ENCODE results near the gene MRPL42. TPM values are rescaled to one million over a fixed set of nuclear protein-coding genes. Genes with fewer than 3 reads are reported as not detected.

The MRPL42 gene
- total and polyA plus RNA-seq, 2 of the 4 experiments (the other 2 are of a cell fraction) = 64.2 to 90.7 TPM

- dilution Hi-C loops (cut with HindIII; ENCODE audit: low sequenced_read_pairs, unreplicated experiment) (no loop called here), intact Hi-C loops (cut with micrococcal nuclease) (no loop called here), in situ Hi-C loops (cut with MboI; ENCODE audit: low sequenced_read_pairs) (no loop called here)
- Histone ChIP-seq H4K8ac (ENCODE audit: low read depth in 2 of 2, low read length in 2 of 2) (no peak overlapping the region), H2AK5ac (ENCODE audit: low read depth, low read length) (no peak overlapping the region), H3K18ac (ENCODE audit: low read depth, low read length) (no peak overlapping the region), H2BK20ac (ENCODE audit: low read depth, low read length) (no peak overlapping the region), H4K5ac (ENCODE audit: low read depth, low read length) (no peak overlapping the region), H3K9me3 (ENCODE audit: control insufficient read depth, insufficient read depth, low read length) (no peaks in the 10 kb centered on the region), H4K20me1 (ENCODE audit: insufficient read depth, low read length) (no peaks in the 10 kb centered on the region), H2AFZ (replicated peaks; ENCODE audit: low read length, poor library complexity) (no peak overlapping the region), H3K4me1 (ENCODE audit: control insufficient read depth, insufficient read depth, low read length) (no peaks in the 10 kb centered on the region), H3K4me3 (ENCODE audit: insufficient read depth, low read depth, low read length) (no peak overlapping the region), H2AK9ac (replicated peaks; ENCODE audit: low read depth, low read length, poor library complexity) (no peak overlapping the region), H2BK120ac (ENCODE audit: low read depth, low read length) (no peak overlapping the region), H3K9ac (ENCODE audit: low read depth, low read length) (no peak overlapping the region), H3K4me2 (ENCODE audit: low read depth, low read length) (no peak overlapping the region), H3K14ac (replicated peaks; ENCODE audit: low read depth, low read length) (no peak overlapping the region), H3K79me1 (ENCODE audit: low read depth in 1 of 2, low read length in 2 of 2) (peaks cover 0 to 11% of the 10 kb centered on the region in 2 experiments; a peak in 2 of 4 replicates), H3K36me3 (ENCODE audit: control insufficient read depth, insufficient read depth, low read length) (peaks cover 2% of the 10 kb centered on the region; the same call in 1 of the 2 replicates), H3K27me3 (ENCODE audit: control insufficient read depth, insufficient read depth, low read length) (no peaks in the 10 kb centered on the region), H3K4ac (ENCODE audit: low read depth, low read length) (no peak overlapping the region), H2BK15ac (ENCODE audit: low read depth, low read length) (no peak overlapping the region), H2BK5ac (ENCODE audit: low read depth, low read length, poor library complexity, severe bottlenecking) (no peak overlapping the region), H3K23ac (ENCODE audit: low read depth, low read length) (no peak overlapping the region; the same call in 1 of the 2 replicates), H3K27ac (ENCODE audit: insufficient read depth, low read length) (no peak overlapping the region), H3K9me1 (ENCODE audit: insufficient read depth, low read length) (0 out of 2 replicates have a peak, but pooled peaks cover 5% of the 10 kb centered on the region), H3K56ac (ENCODE audit: extremely low read depth, insufficient read depth, low read length) (no peak overlapping the region), H4K91ac (ENCODE audit: insufficient read depth, low read depth, low read length) (no peak overlapping the region)
- WGBS, 2 experiments (ENCODE audit: extremely low coverage in 2 of 2, insufficient read length in 1 of 2) = no CpG with 5 or more reads among the region's 2 CpGs
- TF ChIP-seq POLR2A (IDR thresholded peaks at IDR 0.05; ENCODE audit: low read depth, low read length) = no peak
- TF ChIP-seq USF2 (IDR thresholded peaks at IDR 0.05; ENCODE audit: low read depth, low read length) = no peak
- no peak for TF ChIP-seq SMC3 (IDR thresholded peaks at IDR 0.05; ENCODE audit: low read depth, low read length)
- no peak for TF ChIP-seq FOS (IDR thresholded peaks at IDR 0.05; ENCODE audit: low read depth, low read length)
- no peak for TF ChIP-seq CTCF (conservative IDR thresholded peaks at IDR 0.05; ENCODE audit: low read depth, low read length)
- TF ChIP-seq NFE2L2 (IDR thresholded peaks at IDR 0.05; ENCODE audit: low read depth, low read length) = no peak
- TF ChIP-seq RCOR1 (IDR thresholded peaks at IDR 0.05; ENCODE audit: insufficient replicate concordance, low read length) = no peak
- TF ChIP-seq RFX5 (IDR thresholded peaks at IDR 0.05; ENCODE audit: low read depth, low read length) = no peak
- TF ChIP-seq MAZ (IDR thresholded peaks at IDR 0.05; ENCODE audit: borderline replicate concordance, low read depth, low read length) = no peak
- no peak for TF ChIP-seq ELK1 (IDR thresholded peaks at IDR 0.05; ENCODE audit: borderline replicate concordance, low read depth, low read length)
- no peak for TF ChIP-seq MXI1 (IDR thresholded peaks at IDR 0.05; ENCODE audit: borderline replicate concordance, low read depth, low read length)
- no peak for TF ChIP-seq MAFK (IDR thresholded peaks at IDR 0.05; ENCODE audit: low read depth, low read length)
- CTCF ChIA-PET = no interaction called here
- ATAC-seq (ENCODE audit: low read depth) (no peak), DNase-seq (no peak)
- BruUV-seq (replicated peaks) = no TSS peak
- POLR2A ChIA-PET (ENCODE audit: unreplicated experiment) = no interaction called here
These were observed 80.5 kb downstream of the MRPL42 start for GRCh38 chr12:93547778-93548177.
